ENCODE results near the gene P2RX5.

Gene P2RX5

DNA sequence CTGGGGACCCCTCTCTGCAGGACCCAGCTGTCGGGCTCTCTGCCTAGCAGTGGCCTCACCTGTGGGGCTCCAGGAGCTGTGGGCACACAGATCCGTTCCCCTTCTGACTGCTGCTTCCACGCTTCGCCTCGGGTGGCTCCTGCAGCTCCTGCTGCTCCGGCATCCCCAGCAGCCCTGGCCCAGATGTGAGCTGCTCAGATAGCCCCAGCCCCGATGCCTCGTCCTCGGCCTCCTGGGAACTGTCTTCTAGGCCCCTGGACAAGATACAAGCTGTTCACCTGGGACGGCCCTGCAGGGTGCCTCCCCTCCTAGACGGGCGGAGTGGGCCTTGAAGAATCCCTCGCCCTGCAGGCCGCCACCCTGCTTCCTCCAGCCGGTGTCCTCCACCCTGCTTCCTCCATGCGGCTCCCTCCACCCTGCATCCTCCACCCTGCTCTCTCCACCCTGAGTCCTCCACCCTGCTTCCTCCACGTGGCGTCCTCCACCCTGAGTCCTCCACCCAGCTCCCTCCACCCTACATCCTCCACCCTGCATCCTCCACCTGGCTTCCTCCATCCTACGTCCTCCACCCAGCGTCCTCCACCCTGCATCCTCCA lies 16.3 kb downstream of the P2RX5 start:
- FAIRE-seq, result no peak

DNA sequence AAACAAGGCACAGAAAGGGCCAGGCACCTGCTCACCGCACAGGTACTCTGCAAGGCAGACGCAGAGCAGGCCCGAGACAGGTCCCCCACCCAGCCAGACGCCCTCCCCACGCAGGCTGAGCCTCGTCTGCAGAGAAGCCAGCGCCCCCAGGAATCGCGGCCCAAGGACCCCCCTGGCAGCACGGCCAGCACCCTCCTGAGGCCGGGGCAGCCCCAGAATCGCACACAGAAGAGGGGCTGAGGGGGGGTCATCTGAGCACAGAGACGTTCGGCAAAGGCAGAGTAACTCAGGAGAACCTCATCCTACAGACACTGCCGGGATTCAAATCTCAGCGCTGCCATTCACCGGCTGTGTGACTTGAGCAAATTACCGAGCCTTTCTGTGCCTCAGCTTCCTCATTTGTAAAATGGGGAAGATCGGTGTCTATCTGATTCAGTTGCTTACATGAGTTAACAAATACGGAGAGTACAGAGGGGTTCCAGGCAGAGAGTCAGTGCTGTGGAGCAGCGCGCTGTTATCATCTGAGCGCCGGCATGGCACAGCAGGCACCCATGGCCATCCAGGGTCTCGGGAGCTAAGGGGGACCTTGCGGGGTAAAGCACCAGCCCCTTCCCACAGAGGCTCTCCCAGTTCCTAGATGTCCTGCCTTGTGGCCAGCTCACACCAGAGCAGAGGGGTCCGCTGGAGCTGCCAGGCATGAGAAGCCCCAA lies 17.0 kb downstream of the P2RX5 start:
- no peak for FAIRE-seq

DNA sequence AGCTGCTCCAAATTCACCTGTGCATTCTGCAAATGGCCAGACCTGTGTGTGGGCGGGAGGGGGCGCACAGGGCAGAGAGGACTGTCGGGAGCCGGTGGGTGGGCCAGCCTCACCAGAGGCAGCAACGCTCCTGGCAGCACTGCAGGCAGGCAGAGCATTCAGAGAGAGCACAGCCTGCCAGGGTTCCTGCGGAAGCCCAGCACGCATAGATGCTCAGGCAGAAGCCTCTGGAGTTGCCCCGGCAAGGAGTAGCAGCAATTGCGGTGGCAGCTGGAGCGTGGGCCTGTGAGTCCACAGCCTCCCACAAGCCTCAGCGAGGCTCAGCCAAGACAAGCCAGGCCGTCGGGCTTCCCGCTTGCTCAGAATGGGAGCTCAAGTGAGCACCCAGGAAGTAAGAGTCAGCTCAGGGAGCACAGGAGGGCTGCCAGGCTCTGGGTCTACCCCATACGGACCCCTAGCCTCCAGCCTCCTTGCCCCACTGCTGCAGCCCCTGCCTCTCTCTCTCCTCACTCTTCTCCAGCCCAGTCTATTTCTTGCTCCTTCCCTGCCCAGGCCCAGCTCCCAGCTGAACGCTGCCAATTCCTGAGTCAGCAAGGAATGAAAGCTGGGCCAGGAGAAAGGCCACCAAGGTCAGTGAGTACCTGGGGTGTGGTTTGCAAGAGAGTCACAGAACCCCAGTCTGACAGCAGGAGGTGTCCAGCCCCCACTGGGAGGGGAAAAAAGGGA lies 17.7 kb downstream of the P2RX5 start:
- no peak for FAIRE-seq

DNA sequence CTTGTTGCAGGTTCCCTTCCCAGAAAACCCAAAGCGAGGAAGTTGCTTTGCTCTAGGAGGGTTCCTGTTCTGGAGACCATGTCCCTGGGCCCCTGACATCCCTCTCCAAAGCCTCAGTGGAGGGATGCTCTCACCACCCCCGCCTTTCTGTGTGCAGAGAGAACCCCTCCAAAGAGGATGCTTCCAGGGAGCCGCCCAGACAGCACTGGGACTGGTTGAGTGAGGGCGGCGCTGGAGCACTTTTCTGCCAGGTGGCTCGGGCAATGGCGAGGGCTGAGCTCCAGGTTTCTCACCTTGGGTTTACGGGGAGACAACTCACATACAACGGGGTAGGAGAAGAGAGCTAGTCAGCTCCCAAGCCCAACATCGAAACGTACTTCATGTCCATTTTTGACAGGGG lies 20.1 kb downstream of the P2RX5 start:
- FAIRE-seq, result no peak

DNA sequence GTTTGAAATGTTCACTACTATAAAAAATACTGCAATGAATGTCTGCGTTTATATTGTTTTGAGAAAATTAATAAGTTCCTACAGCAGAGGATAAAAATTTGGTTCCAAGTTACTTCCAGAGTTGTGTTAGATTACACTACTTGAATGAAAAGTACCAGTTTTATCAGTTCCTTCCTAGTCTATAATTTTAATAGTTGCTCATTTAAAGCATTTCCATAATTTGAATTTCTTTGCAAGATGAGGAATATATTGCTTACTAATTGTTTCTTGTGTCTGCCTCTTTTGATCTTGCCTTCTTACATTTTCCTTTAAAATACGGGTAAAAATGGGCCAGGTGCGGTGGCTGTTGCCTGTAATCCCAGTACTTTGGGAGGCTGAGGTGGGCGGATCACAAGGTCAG lies 23.4 kb downstream of the P2RX5 start:
- FAIRE-seq, result no peak

DNA sequence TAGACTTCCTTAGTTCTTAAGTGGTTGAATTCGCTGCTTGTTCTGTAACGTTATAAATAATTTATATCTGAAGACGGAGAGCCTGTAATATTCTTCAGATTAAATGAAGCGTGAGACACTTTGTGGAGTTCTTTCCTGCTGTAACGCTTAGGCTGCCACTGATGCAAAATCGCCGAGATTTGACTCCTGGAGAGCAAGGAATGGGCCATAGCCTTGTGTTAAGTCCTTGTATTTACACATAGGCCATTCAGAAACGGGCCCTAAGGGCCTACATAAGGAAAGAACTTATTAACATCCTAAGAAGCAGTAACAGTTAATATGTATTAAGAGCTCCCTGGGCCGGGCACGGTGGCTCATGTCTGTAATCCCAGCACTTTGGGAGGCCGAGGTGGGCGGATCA lies 26.4 kb downstream of the P2RX5 start:
- FAIRE-seq, result no peak

DNA sequence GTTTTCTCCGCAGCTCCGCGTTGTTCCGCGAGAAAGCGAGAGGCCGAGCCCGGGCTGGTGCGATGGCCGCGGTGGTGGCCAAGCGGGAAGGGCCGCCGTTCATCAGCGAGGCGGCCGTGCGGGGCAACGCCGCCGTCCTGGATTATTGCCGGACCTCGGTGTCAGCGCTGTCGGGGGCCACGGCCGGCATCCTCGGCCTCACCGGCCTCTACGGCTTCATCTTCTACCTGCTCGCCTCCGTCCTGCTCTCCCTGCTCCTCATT lies 26.9 kb downstream of the P2RX5 start:
- FAIRE-seq, result no peak

DNA sequence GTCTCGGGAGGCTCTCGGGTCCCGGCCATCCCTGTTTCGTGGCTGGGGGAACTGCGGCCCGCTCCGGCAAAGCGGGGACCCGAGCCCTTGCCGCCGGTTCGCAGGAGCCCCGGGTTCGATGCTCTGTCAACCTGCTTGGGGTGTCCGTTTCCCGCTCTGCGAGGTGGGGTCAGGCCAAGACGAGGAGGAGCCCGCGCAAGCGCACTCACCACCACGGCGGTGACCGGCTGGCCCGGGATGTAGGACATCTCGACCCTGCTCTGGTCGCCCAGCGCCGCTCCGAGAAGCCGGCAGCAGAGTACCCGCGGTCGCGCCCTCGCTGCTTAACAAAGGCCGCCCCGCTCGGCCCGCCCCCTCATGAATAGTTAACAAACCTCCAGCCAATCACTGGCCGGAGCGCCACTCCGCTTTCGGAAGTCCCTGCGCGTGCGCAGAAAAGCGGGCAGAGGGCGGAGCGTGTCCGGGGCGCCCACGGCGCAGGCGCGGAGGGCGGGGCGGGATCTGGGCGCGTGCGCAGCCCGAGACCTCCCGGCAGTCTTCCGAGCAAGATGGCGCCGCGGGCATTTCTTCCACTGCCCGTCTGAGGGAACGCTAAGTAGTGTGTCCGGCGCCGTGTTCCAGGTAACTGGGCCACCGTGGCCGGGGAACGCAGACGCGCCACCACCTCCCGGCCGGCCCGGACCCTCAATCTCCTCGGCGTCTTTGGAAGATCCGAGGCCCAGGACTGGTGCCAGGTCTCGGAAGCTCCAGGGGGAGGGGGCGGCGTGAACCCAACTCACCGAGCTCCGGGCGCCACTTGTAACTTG lies 27.5 kb downstream of the P2RX5 start, which contains the start of the genes EMC6 and TAX1BP3:
Gene EMC6 (plus strand): TSS at position 534 of the 806 bp plus-strand sequence. CDS start 335 bp downstream, outside the sequence.
Gene TAX1BP3 (minus strand): TSS at position 300 of the 806 bp plus-strand sequence. CDS start 52 bp downstream, at position 248.
- FAIRE-seq, result peak; percentile 56

DNA sequence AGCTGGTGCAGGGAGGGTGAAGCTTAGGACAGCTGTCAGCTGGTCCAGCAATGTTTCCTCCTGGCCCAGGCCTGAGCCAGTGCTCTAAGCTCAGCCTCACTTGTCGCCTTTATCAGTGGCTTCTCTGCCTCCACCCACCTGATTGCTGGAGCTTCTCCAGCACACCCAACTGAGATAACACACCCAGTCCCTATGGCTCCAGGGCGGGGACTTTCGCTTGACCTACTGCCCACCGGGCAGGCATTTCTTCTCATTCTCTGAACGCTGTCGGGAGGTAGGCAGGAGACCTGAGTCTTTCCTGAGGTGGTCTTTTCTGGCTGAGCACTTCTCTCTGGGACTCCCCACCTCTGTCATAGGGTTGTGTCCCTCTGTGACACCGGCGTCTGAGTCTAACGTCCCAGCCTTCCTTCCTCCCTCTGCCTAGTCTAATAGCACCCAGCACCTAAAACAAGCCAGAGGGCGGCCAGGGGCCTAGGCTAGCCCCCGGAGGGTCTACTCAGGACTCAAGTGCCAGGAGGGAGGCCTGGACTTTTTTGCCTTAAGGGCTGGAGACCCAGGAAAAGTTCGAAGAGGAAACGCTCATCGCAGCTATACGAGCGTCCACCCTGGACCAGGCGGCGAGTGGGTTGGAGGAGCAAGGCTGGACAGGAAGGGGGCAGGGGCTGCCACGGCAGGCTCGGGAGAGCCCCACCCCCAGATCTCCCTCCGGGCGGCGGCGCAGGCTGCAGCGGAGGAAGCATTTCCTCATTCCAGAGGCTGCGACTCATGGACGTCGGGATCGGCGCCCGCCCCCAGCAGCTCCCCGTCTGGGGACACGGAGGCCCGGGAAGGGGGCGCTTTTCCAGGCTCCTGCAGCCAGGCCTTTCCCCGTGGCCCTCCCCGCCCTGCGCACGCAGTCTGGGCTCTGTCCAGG lies 28.3 kb downstream of the P2RX5 start:
- no peak for FAIRE-seq

DNA sequence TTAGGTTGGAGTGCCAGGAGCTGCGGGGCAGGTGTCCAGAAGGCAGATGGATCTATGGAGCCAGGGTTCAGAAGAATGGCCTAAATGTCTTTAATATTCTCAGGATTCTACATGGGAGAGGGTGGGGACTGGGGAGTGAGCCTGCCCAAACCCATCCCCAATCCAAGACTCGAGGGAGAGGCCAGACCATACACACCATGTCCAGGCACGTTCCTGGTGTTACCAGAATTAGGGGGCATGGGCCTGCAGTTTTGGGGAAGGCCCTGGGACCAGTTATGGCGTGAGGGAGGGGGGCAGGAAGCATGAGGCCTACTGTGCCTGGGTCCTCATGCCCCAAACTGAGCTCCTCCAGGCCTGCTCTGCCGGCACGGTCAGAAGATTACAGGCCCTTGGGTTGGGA lies 29.4 kb downstream of the P2RX5 start:
- FAIRE-seq, result no peak

DNA sequence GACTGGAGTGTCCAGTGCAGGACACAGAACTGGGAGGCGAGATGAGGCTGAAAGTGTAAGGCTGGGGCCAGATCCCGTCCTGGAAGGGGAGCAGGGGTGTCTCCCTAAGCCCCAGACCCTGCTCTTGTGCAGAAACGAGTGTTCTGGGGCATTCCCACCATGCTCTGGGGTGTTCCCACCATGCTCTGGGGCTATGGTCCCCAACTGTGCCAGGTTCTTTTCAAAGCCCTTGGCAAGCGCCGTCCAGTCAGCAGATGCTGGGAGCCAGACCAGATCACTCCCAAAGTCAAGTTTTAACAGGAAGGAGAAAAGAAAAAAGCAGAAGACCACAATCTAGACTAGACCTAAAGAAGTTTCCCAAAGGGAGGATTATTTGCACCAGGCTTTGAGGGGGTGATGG lies 30.1 kb downstream of the P2RX5 start:
- FAIRE-seq, result no peak

DNA sequence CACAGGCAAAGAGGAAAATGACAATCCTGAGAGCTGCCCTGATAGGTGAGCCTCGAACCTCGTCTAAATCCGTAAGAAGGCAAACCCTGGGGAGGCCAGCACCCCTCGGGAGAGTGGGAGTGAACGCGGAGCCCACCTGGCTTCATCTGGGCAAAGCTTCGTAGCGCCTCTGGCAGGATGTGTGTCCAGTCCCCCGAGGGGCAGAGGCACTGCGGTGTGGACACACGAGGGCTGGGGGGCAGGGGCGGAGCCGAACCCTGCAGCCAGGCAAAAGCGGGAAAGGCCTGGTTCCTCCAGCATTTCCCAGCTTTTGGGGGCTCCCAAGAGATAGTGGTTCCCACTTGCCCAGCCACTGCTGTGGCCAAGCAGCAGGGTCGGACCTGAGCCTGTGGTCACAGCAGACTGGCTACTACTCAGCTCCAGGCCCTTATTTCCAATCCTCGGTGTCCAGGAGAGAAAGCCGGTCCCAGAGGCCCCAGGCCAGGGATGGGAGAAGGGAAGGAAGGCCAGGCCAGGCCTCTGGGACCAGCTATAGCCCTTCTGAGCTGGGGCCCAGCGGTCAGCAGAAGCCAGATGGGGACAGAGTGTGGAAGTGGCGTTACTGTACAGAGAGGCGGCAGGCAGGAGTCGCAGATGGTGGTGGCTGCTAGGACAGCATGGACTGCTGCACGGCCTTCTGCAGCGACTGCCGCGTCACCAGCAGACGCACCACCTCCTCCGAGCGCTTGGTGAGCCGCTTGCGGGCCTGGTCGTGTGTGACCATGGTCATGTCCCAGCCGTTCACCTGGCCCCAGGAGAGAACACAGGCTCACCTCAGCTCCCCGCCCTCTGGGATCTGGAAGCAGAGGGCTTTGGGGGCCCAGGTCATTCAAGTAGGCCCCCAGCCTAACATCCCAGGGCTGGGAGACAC lies 32.6 kb downstream of the P2RX5 start:
- FAIRE-seq, result no peak

DNA sequence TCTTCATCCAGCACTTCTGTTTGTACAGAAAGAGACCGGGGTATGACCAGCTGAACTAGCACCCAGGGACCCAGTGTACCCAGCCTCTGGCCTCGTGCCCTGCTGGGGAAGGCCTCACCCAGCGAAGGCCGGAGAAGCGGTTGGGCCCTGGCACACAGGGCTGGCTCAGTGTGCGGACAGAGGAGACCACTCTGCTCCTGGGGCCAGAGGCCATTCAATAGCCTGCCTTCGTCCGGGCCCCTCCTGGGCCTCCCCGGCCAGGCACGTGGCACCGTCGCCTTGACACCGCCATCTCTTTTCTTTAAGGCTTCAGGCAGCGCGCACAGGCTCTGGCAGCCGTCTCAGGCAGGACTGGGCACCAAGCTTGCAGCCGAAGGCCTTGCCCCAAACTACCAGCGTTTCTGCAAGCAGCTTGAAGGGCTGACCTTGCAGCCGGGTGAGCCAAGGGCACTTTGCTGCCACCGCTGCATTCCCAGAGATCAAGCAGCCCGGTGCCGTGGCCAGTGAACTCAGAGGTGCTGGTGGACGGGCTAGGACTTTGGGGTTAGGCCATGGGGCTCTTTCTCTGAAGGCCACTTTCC lies 35.6 kb downstream of the P2RX5 start:
- no peak for FAIRE-seq

DNA sequence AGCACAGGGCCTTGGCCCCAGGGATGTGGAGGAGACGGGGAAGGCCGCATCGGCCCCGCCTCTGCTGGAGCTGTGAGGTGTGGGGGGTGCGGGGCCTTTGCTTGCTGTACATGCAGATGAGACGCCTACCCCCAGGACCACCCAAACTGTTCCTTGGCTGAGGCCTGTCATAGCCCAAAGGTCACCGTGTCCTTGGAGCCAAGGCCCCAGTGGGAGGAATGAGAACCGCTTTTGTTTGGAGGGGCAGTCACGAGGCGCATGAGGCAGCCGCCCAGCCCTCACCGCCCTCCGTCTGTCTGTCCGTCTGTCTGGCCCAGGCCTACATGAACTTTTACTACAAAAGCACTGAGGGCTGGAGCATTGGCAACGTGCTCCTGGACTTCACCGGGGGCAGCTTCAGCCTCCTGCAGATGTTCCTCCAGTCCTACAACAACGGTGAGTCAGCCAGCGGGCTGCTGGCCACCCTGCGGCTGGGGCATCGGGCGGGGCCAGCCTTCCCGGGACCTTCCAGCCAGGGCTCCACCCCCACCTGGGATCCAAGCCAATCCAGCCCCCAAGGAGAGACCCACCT lies 36.3 kb downstream of the P2RX5 start:
- no peak for FAIRE-seq

DNA sequence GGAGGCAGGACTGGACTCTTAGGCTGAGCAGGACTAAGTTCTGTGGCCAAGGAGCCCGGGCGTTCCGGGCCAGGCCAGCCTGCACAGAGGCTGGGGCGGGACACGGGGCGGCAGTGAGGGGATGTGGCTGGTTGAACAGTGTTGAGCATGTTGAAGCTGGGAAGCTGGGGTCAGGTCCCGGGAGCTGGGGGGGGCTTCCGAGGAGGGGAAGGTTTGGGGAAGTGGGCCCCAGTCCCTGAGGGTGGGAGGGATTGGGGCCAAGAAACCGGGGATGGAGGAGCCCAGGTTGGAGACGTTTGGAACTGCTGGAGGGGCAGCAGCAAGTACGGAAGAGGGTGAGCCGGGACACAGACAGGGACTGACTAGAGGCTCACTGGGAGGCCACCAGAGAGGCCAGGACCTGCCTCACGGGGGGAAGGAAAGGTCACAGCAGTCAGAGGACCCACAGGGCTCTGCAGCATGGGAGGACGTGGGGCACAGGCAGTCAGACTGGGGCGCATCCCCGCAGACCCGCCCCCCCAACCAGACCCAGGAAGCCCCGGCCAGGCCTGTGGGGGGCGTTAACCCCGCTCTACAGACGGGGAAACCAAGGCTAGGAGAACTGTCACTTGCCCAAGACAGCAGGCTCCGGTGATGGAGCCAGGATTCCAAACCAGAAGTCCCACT lies 37.0 kb downstream of the P2RX5 start:
- FAIRE-seq, result no peak

DNA sequence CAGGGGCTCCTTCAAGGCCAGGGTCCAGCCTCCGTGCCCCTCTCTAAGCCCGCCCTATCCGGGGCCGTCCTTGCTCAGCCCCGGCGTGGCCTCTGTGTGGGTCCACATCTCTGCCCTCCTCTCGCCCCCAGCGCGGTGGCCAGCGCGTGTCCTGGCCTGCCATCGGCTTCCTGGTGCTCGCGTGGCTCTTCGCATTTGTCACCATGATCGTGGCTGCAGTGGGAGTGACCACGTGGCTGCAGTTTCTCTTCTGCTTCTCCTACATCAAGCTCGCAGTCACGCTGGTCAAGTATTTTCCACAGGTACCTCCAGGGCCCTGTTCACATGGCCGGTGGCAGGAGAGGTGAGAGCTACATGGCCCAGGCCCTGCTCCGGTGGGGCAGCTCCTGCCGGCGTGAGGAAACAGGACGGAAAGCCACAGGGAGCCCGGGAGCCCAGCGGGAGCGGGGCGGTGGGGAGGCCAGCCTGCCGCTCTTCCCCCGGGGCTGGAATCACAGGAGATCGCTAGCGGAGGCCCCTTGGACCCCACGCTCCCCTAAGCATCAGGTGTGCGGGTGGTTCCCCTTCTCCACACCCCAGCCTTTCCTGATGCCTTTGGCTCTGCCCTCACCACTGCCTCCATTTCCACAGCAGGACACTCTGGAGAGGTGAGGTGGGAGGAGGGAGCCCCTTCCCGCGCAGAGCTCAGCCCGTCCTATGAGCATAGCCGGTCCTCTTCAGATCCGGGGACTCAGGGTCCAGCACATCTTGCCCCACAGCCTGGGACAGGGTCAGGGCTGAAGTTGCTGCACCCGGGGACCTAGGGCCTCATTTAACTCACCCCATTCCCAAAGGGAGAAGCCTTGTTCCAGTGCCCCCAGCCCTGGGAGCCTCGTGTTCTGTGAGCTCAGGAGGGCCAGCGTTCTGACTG lies 37.8 kb downstream of the P2RX5 start:
- no peak for FAIRE-seq

DNA sequence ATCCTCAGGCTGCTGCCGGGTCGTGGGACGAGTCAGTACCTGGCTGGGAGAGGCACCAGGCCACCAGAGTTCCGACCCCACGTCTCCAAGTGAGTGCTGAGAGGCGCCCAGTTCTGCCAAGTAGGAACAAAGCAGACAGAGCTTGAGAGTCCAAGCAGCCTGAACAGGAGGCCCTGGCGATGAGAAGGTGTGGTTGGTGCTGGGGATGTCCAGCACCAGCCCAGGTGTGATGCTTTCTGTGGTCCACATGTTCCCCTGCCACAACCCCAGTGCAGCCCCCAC lies 38.4 kb downstream of the P2RX5 start:
- FAIRE-seq, result no peak

DNA sequence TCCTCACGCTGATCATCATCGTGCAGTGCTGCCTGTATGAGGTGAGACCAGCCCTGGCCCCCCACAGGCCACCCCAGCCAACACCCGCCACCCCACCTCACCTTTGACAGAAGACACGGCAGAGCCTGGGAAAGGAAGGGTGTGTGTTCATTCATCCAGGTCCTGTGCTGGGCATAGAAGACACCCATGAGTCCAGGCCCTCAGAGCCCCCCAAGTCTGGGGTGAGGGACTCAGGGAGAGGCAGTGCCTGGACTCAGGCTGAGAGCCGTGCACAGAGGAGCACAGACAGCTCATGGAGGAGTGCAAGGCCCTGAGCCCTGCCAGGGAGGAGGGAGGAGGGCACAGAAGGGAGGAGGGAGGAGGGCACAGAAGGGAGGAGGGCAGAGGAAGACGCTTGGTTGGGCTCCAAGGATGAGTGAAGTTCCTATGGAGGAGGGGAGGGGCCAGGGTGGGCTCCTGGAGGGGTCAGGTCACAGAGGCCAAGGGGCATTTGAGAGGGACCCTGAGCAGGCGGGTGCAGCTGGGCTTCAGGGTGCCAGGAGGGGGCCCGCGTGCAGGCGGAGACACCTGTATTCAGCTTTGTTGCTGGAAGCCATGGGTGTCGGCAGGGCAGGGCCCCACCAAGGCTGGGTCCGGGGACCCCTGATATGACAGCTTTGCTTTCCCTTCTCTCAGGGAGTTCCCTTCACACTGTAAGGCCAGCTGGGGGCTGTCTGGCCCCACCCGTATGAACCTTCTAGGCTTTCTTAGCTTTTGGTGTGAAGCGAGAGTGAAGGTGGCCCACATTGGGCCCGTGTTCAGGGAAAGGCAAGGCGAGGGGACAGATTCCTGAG lies 39.0 kb downstream of the P2RX5 start:
- no peak for FAIRE-seq

Data from islet of Langerhans (tissue), 1 donor.